K562 (cell line): ENCODE measurements around the gene PBRM1. TPM values are rescaled to one million over a fixed set of nuclear protein-coding genes. Genes with fewer than 3 reads are reported as not detected.

Experiments used
- ATF6 ChIP-seq: sonication (generic); formaldehyde crosslinking; IDR thresholded peaks from 2 replicates; pipeline ENCODE4 v1.4.0; 2020; ENCODE audit warnings: mild to moderate bottlenecking, missing genetic modification reagents
- DNMT1 ChIP-seq: fragments of 450-650 bp; IDR thresholded peaks from 2 replicates; pipeline ENCODE4 v1.6.1; 2016; ENCODE audit warnings: antibody characterized with exemption, mild to moderate bottlenecking
- DPF2 ChIP-seq: fragments of 450-650 bp; IDR thresholded peaks from 2 replicates; pipeline ENCODE4 v1.6.1; 2016
- EGR1 ChIP-seq: fragments of 450-650 bp; conservative IDR thresholded peaks from 2 replicates; pipeline ENCODE4 v1.6.1; 2017; ENCODE audit warnings: mild to moderate bottlenecking
- EP300 ChIP-seq: IDR thresholded peaks from 2 replicates; pipeline ENCODE4 v1.6.1; 2012; ENCODE audit warnings: low read length, improper control_type of control experiment
- ETV1 ChIP-seq: fragments of 450-650 bp; conservative IDR thresholded peaks from 2 replicates; pipeline ENCODE4 v1.6.1; 2016; ENCODE audit warnings: missing genetic modification characterization, control low read depth, low read depth, missing compliant biosample characterization
- JUND ChIP-seq, 2 experiments: IDR thresholded peaks; 2 replicates in 1 of 2; 3 replicates in 1 of 2; pipeline ENCODE4 v1.6.1; 2011; ENCODE audit warnings: borderline replicate concordance in 2 of 2, low read depth in 2 of 2, low read length in 2 of 2, improper control_type of control experiment in 1 of 2, missing biosample characterization in 1 of 2, missing genetic modification characterization in 1 of 2, missing genetic modification reagents in 1 of 2
- MAZ ChIP-seq, 2 experiments: fragments of 450-650 bp in 1 of 2; sonication (generic) in 1 of 2; formaldehyde crosslinking; IDR thresholded peaks in 1 of 2; conservative IDR thresholded peaks in 1 of 2; 2 replicates each; pipeline versions ENCODE4 v1.4.0 to v1.5.0; 2020; ENCODE audit warnings: mild to moderate bottlenecking in 1 of 2, missing genetic modification reagents in 1 of 2
- MTF1 ChIP-seq: fragments of 250-450 bp; sonication (Bioruptor Pico); IDR thresholded peaks from 2 replicates; pipeline ENCODE4 v1.9.0; 2021; ENCODE audit warnings: moderate library complexity, mild to moderate bottlenecking, inconsistent platforms, borderline replicate concordance
- NCOR1 ChIP-seq: fragments of 450-650 bp; IDR thresholded peaks from 2 replicates; pipeline ENCODE4 v1.6.1; 2016; ENCODE audit warnings: mild to moderate bottlenecking, moderate library complexity
- NUFIP1 ChIP-seq: fragments of 450-650 bp; IDR thresholded peaks from 2 replicates; pipeline ENCODE4 v1.6.1; 2018; ENCODE audit not compliant: partially characterized antibody
- PHB2 ChIP-seq: fragments of 450-650 bp; IDR thresholded peaks from 2 replicates; pipeline ENCODE4 v1.6.1; 2017; ENCODE audit warnings: low read depth
- PKNOX1 ChIP-seq: fragments of 450-650 bp; IDR thresholded peaks from 2 replicates; pipeline ENCODE4 v1.6.1; 2016
- POLR2A ChIP-seq: fragments of 450-650 bp; conservative IDR thresholded peaks from 2 replicates; pipeline ENCODE4 v1.6.1; 2016
- RBBP5 ChIP-seq: fragments of 200-600 bp; sonication (generic); IDR thresholded peaks from 2 replicates; pipeline ENCODE4 v1.6.1; 2012; ENCODE audit warnings: borderline replicate concordance, mild to moderate bottlenecking, low read length, control low read depth, inconsistent platforms; ENCODE audit not compliant: insufficient read depth, poor library complexity, severe bottlenecking
- RFX1 ChIP-seq: fragments of 450-650 bp; IDR thresholded peaks from 2 replicates; pipeline ENCODE4 v1.6.1; 2016; ENCODE audit warnings: mild to moderate bottlenecking, moderate library complexity
- SNIP1 ChIP-seq: fragments of 450-650 bp; IDR thresholded peaks from 2 replicates; pipeline ENCODE4 v1.7.1; 2017; ENCODE audit warnings: low read depth, mild to moderate bottlenecking
- SUPT5H ChIP-seq: fragments of 450-650 bp; IDR thresholded peaks from 2 replicates; pipeline ENCODE4 v1.6.1; 2016
- TBL1XR1 ChIP-seq, 2 experiments: IDR thresholded peaks; 2 replicates each; pipeline ENCODE4 v1.6.1; 2012; ENCODE audit warnings: improper control_type of control experiment in 2 of 2, low read length in 2 of 2, mild to moderate bottlenecking in 1 of 2
- TCF3 ChIP-seq: sonication (generic); formaldehyde crosslinking; IDR thresholded peaks from 2 replicates; pipeline ENCODE4 v1.4.0; 2020; ENCODE audit warnings: mild to moderate bottlenecking, missing genetic modification reagents
- TEAD1 ChIP-seq, 2 experiments: fragments of 450-650 bp in 1 of 2; sonication (generic) in 1 of 2; formaldehyde crosslinking; IDR thresholded peaks; 2 replicates each; pipeline versions ENCODE4 v1.4.0 to v1.8.0; 2020 to 2022; ENCODE audit warnings: mild to moderate bottlenecking in 2 of 2, missing genetic modification reagents in 1 of 2
- XRCC4 ChIP-seq: IDR thresholded peaks from one replicate; pipeline ENCODE4 v1.6.1; 2011; ENCODE audit not compliant: insufficient read depth, insufficient read length; ENCODE audit errors: extremely low read depth
- ZEB2 ChIP-seq: fragments of 450-650 bp; IDR thresholded peaks from 2 replicates; pipeline ENCODE4 v1.6.1; 2016
- ZNF586 ChIP-seq: fragments of 450-650 bp; formaldehyde crosslinking; conservative IDR thresholded peaks from 2 replicates; pipeline ENCODE4 v1.4.0; 2020; ENCODE audit warnings: mild to moderate bottlenecking, moderate library complexity
- polyA plus RNA-seq, 8 experiments: library from polyadenylated mRNA; depleted of rRNA in 4 of 8; stranded (reverse) in 5 of 8; unstranded in 3 of 8; fragments of >200 nt; fragmentation: Nextera tagmentation in 2 of 8; fragmentation: Illumina TruSeq in 1 of 8; extraction: Ambion mirVana in 2 of 8; extraction: Trizol in 1 of 8; gene quantifications; 2 replicates each; pipeline versions ENCODE4 v1.2.1 to v1.2.3, GENCODE V29; 2011 to 2014; ENCODE audit warnings: inconsistent platforms in 1 of 8, missing spikeins in 1 of 8
- total RNA-seq, 7 experiments: library from RNA; depleted of rRNA in 6 of 7; stranded (reverse); fragments of >200 nt in 6 of 7; fragmentation: Illumina TruSeq in 2 of 7; extraction: Trizol in 2 of 7; gene quantifications; 2 replicates each; pipeline versions ENCODE4 v1.2.1 to v1.2.3, GENCODE V29; 2011 to 2021; ENCODE audit warnings: low replicate concordance in 1 of 7
- TF ChIP-seq, protein P1 (sequence below), 2 experiments: IDR thresholded peaks; 2 replicates each; pipeline ENCODE4 v1.6.1; 2012; ENCODE audit warnings: improper control_type of control experiment in 2 of 2, low read depth in 2 of 2, low read length in 2 of 2, borderline replicate concordance in 1 of 2

PBRM1 gene
- total and polyA plus RNA-seq, 9 of the 15 experiments (the other 6 are each of a cell fraction or from before 2014, with no cell fraction given) = 3.9 to 31.8 (median 19.0) TPM

- TF ChIP-seq POLR2A (peak; percentile 30; the same call in 1 of the 2 replicates), MTF1 (no peak), TCF3 (CRISPR knock-in tag) (peak; percentile 86), ETV1 (tag) (peak; percentile 75; the same call in 1 of the 2 replicates), DPF2 (peak; percentile 66), EP300 (peak; percentile 72; the same call in 1 of the 2 replicates), NCOR1 (peak; percentile 82), PHB2 (no peak), ZEB2 (peak; percentile 72), ATF6 (CRISPR knock-in tag) (no peak), XRCC4 (no peak), MAZ (CRISPR knock-in tag; conservative IDR thresholded peaks at IDR 0.05 in 1 of 2, IDR thresholded peaks at IDR 0.05 in 1 of 2) (0 out of 4 replicates have a peak, but pooled peaks of 1 of the 2 experiments have one; percentile 23), SNIP1 (no peak), NUFIP1 (no peak), EGR1 (0 out of 2 replicates have a peak, but pooled peaks have one; percentile 31), RFX1 (peak; percentile 70), DNMT1 (no peak), TBL1XR1 (IDR thresholded peaks at IDR 0.05; ENCODE audit: low read length in 2 of 2) (peak in 1 of 2 experiments; percentile 80; a peak in 2 of 4 replicates), JUND (IDR thresholded peaks at IDR 0.05; ENCODE audit: borderline replicate concordance, low read depth, low read length) (peak; percentile 69; the same call in 1 of the 2 replicates), JUND (tag; IDR thresholded peaks at IDR 0.05; ENCODE audit: borderline replicate concordance, low read depth, low read length) (peak; percentile 43; the same call in 1 of the 3 replicates), PKNOX1 (peak; percentile 81), TEAD1 (CRISPR knock-in tag; IDR thresholded peaks at IDR 0.05) (0 out of 4 replicates have a peak, but pooled peaks of 1 of the 2 experiments have one; percentile 35), SUPT5H (peak; percentile 55; the same call in 1 of the 2 replicates), ZNF586 (CRISPR knock-in tag) (no peak), RBBP5 (no peak)
- TF ChIP-seq, protein P1, sequence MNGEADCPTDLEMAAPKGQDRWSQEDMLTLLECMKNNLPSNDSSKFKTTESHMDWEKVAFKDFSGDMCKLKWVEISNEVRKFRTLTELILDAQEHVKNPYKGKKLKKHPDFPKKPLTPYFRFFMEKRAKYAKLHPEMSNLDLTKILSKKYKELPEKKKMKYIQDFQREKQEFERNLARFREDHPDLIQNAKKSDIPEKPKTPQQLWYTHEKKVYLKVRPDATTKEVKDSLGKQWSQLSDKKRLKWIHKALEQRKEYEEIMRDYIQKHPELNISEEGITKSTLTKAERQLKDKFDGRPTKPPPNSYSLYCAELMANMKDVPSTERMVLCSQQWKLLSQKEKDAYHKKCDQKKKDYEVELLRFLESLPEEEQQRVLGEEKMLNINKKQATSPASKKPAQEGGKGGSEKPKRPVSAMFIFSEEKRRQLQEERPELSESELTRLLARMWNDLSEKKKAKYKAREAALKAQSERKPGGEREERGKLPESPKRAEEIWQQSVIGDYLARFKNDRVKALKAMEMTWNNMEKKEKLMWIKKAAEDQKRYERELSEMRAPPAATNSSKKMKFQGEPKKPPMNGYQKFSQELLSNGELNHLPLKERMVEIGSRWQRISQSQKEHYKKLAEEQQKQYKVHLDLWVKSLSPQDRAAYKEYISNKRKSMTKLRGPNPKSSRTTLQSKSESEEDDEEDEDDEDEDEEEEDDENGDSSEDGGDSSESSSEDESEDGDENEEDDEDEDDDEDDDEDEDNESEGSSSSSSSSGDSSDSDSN (IDR thresholded peaks at IDR 0.05; ENCODE audit: borderline replicate concordance in 1 of 2, low read depth in 2 of 2, low read length in 2 of 2) = no peak
These were observed 8.9 kb upstream of the PBRM1 start (continued) for GRCh38 chr3:52694528-52695189.
